ENCODE results near the gene POLD2.

POLD2 gene

GRCh38 chr7:44065431-44066110 lies 57.8 kb downstream of the POLD2 start, which contains the start of gene PGAM2:
TSS of gene PGAM2 (minus strand) at chr7:44065567. CDS start at chr7:44065529, 38 bp downstream.
- no peak within 1 kb of the TSS for H3K4me3 ChIP-seq (ENCODE audit: extremely low read depth, insufficient read depth, low read length, poor library complexity, severe bottlenecking)
- 52 to 53% methylated on average over 9 to 12 of the region's 14 CpGs for WGBS, 2 experiments (ENCODE audit: insufficient coverage in 2 of 2)

DNA sequence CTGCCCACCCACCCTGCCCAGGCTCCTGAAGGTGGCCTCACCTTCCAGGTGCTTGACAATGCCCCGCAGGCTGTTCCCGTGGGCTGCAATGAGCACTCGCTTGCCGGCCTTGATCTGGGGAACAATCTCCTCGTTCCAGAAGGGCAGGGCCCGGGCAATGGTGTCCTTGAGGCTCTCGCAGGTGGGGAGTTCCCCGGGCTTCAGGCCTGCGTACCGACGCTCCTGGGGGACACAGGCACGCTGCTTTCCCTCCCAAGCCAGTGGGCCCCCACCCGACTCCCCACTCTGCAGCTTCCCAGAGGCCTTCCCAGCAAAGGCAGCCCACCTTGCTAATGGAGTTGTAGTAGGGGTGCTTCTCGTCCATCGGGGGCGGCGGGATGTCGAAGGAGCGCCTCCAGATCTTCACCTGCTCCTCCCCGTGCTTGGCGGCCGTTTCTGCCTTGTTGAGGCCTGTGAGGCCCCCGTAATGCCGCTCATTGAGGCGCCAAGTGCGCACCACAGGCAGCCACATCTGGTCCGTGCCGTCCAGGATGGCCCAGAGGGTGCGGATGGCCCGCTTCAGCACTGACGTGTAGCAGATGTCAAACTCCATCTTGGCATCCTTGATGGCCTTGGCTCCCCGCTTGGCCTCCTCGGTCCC lies 58.4 kb downstream of the POLD2 start:
- Histone ChIP-seq H3K27ac (ENCODE audit: low read depth, low read length, severe bottlenecking) (no peak overlapping the region), H3K4me3 (ENCODE audit: extremely low read depth, insufficient read depth, low read length, poor library complexity, severe bottlenecking) (no peak overlapping the region), H3K4me1 (ENCODE audit: control insufficient read depth, insufficient read depth, low read length, poor library complexity, severe bottlenecking) (peaks cover 7% of the 10 kb centered on the region), H3K36me3 (ENCODE audit: control insufficient read depth, insufficient read depth, low read length) (peaks cover 27% of the 10 kb centered on the region), H3K9me3 (ENCODE audit: control insufficient read depth, low read length) (no peaks in the 10 kb centered on the region)
- 82% methylated on average over 25 to 29 of the region's 33 CpGs for WGBS, 2 experiments (ENCODE audit: insufficient coverage in 2 of 2)

More at GRCh38 chr7:44065431-44066110, 57.8 kb downstream of the POLD2 start, which contains the start of gene PGAM2:
- Histone ChIP-seq H3K36me3 (ENCODE audit: control insufficient read depth, insufficient read depth, low read length) (peaks cover 20% of the 10 kb centered on the region), H3K4me1 (ENCODE audit: control insufficient read depth, insufficient read depth, low read length, poor library complexity, severe bottlenecking) (peaks cover 7% of the 10 kb centered on the region), H3K27ac (ENCODE audit: low read depth, low read length, severe bottlenecking) (no peak within 1 kb of the TSS), H3K9me3 (ENCODE audit: control insufficient read depth, low read length) (no peaks in the 10 kb centered on the region)
